IMR-90 (cell line): ENCODE data around the gene KIF12. TPM values are rescaled to one million over a fixed set of nuclear protein-coding genes. Genes with fewer than 3 reads are reported as not detected.

Experiments used
- ATAC-seq: fragments of 200-7000 bp; cut with Tn5 transposase; 2 replicates; pipeline ENCODE4 v1.9.1; 2020; ENCODE audit warnings: low read depth, mild to moderate bottlenecking, moderate library complexity
- BruUV-seq: library from RNA; stranded (reverse); fragments of 400-500 nt; replicated peaks from 2 replicates; lab custom pipeline; 2021; lab: Mats Ljungman, UMichigan
- CTCF ChIA-PET: fragments of 300-600 bp; formaldehyde crosslinking; extraction: SDS; loops from one replicate; lab custom pipeline; 2021; ENCODE audit warnings: antibody characterized with exemption; lab: Yijun Ruan, JAX
- POLR2A ChIA-PET: fragments of 300-600 bp; sonication (Branson Sonifier 250); formaldehyde crosslinking; loops from one replicate; lab custom pipeline; 2022; ENCODE audit warnings: antibody characterized with exemption; ENCODE audit not compliant: unreplicated experiment; lab: Charles Lee
- DNase-seq: peaks from one replicate; pipeline ENCODE4 v3.0.0; 2013
- H2AFZ ChIP-seq: replicated peaks from 2 replicates; pipeline ENCODE3; 2013; ENCODE audit warnings: low read length, mild to moderate bottlenecking; ENCODE audit not compliant: poor library complexity
- H2AK5ac ChIP-seq: 2 replicates; pipeline ENCODE4 v1.6.1; 2013; ENCODE audit warnings: low read depth, low read length, inconsistent platforms
- H2AK9ac ChIP-seq: replicated peaks from 2 replicates; pipeline ENCODE3; 2013; ENCODE audit warnings: mild to moderate bottlenecking, low read depth, low read length, moderate library complexity; ENCODE audit not compliant: poor library complexity
- H2BK120ac ChIP-seq: 2 replicates; pipeline ENCODE4 v1.6.1; 2013; ENCODE audit warnings: low read depth, low read length, inconsistent platforms
- H2BK15ac ChIP-seq: 3 replicates; pipeline ENCODE4 v1.6.1; 2013; ENCODE audit warnings: low read depth, low read length, inconsistent platforms
- H2BK20ac ChIP-seq: 2 replicates; pipeline ENCODE4 v1.6.1; 2013; ENCODE audit warnings: low read depth, mild to moderate bottlenecking, inconsistent platforms, low read length, moderate library complexity
- H2BK5ac ChIP-seq: 2 replicates; pipeline ENCODE4 v1.6.1; 2013; ENCODE audit warnings: mild to moderate bottlenecking, low read depth, low read length, inconsistent platforms; ENCODE audit not compliant: poor library complexity, severe bottlenecking
- H3K14ac ChIP-seq: replicated peaks from 2 replicates; pipeline ENCODE4 v1.6.1; 2013; ENCODE audit warnings: low read depth, low read length, inconsistent platforms
- H3K18ac ChIP-seq: 2 replicates; pipeline ENCODE4 v1.6.1; 2013; ENCODE audit warnings: low read depth, low read length, control low read depth
- H3K23ac ChIP-seq: 2 replicates; pipeline ENCODE4 v1.6.1; 2013; ENCODE audit warnings: low read depth, low read length, inconsistent platforms
- H3K27ac ChIP-seq: 2 replicates; pipeline ENCODE4 v1.5.1; 2013; ENCODE audit warnings: mild to moderate bottlenecking, control low read depth, low read length; ENCODE audit not compliant: insufficient read depth
- H3K27me3 ChIP-seq: 2 replicates; pipeline ENCODE4 v1.6.1; 2013; ENCODE audit warnings: low read length; ENCODE audit not compliant: control insufficient read depth, insufficient read depth
- H3K36me3 ChIP-seq: 2 replicates; pipeline ENCODE4 v1.6.1; 2013; ENCODE audit warnings: low read length, mixed read lengths; ENCODE audit not compliant: control insufficient read depth, insufficient read depth
- H3K4ac ChIP-seq: 2 replicates; pipeline ENCODE4 v1.6.1; 2013; ENCODE audit warnings: low read depth, low read length, inconsistent platforms
- H3K4me1 ChIP-seq: 2 replicates; pipeline ENCODE4 v1.6.1; 2013; ENCODE audit warnings: low read length, mixed read lengths; ENCODE audit not compliant: control insufficient read depth, insufficient read depth
- H3K4me2 ChIP-seq: 2 replicates; pipeline ENCODE4 v1.6.1; 2013; ENCODE audit warnings: low read depth, mild to moderate bottlenecking, control low read depth, low read length, moderate library complexity
- H3K4me3 ChIP-seq: 2 replicates; pipeline ENCODE4 v1.5.1; 2013; ENCODE audit warnings: low read depth, mild to moderate bottlenecking, control low read depth, low read length, moderate library complexity; ENCODE audit not compliant: insufficient read depth
- H3K56ac ChIP-seq: 2 replicates; pipeline ENCODE4 v1.6.1; 2013; ENCODE audit warnings: low read length, inconsistent platforms; ENCODE audit not compliant: insufficient read depth; ENCODE audit errors: extremely low read depth
- H3K79me1 ChIP-seq, 2 experiments: 2 replicates each; pipeline ENCODE4 v1.6.1; 2013; ENCODE audit warnings: low read length in 2 of 2, inconsistent platforms in 1 of 2, low read depth in 1 of 2
- H3K9ac ChIP-seq: 2 replicates; pipeline ENCODE4 v1.6.1; 2013; ENCODE audit warnings: low read depth, low read length, control low read depth
- H3K9me1 ChIP-seq: 2 replicates; pipeline ENCODE4 v1.6.1; 2013; ENCODE audit warnings: low read length, inconsistent platforms; ENCODE audit not compliant: insufficient read depth
- H3K9me3 ChIP-seq: 2 replicates; pipeline ENCODE4 v1.6.1; 2013; ENCODE audit warnings: low read length; ENCODE audit not compliant: control insufficient read depth, insufficient read depth
- H4K20me1 ChIP-seq: 2 replicates; pipeline ENCODE4 v1.6.1; 2013; ENCODE audit warnings: low read length, inconsistent platforms; ENCODE audit not compliant: insufficient read depth
- H4K5ac ChIP-seq: 2 replicates; pipeline ENCODE4 v1.6.1; 2013; ENCODE audit warnings: mild to moderate bottlenecking, low read depth, low read length, control low read depth
- H4K8ac ChIP-seq, 2 experiments: 2 replicates each; pipeline ENCODE4 v1.6.1; 2013; ENCODE audit warnings: low read depth in 2 of 2, low read length in 2 of 2, control low read depth in 1 of 2, inconsistent platforms in 1 of 2
- H4K91ac ChIP-seq: 2 replicates; pipeline ENCODE4 v1.6.1; 2013; ENCODE audit warnings: low read depth, low read length, inconsistent platforms; ENCODE audit not compliant: insufficient read depth
- BHLHE40 ChIP-seq: fragments of 150-350 bp; IDR thresholded peaks from 2 replicates; pipeline ENCODE4 v1.6.1; 2016; ENCODE audit warnings: mild to moderate bottlenecking, low read depth, low read length
- ELK1 ChIP-seq: fragments of 150-350 bp; IDR thresholded peaks from 2 replicates; pipeline ENCODE4 v1.6.1; 2016; ENCODE audit warnings: low read depth, mild to moderate bottlenecking, low read length, moderate library complexity, borderline replicate concordance
- RAD21 ChIP-seq: IDR thresholded peaks from 2 replicates; pipeline ENCODE4 v1.6.1; 2012; ENCODE audit warnings: low read length, improper control_type of control experiment
- RCOR1 ChIP-seq: IDR thresholded peaks from 2 replicates; pipeline ENCODE4 v1.6.1; 2012; ENCODE audit warnings: mild to moderate bottlenecking, low read length, improper control_type of control experiment; ENCODE audit not compliant: insufficient replicate concordance
- SMC3 ChIP-seq: fragments of 150-350 bp; IDR thresholded peaks from 2 replicates; pipeline ENCODE4 v1.6.1; 2016; ENCODE audit warnings: low read depth, mild to moderate bottlenecking, antibody characterized with exemption, low read length, moderate library complexity
- WGBS, 2 experiments: methylation state at CpG; one replicate each; pipeline versions ENCODE4 v1.1.5 to v1.1.7; 2013; ENCODE audit warnings: missing lambda C conversion rate in 2 of 2; ENCODE audit not compliant: insufficient read length in 1 of 2; ENCODE audit errors: extremely low coverage in 2 of 2; 5-methylcytosine and 5-hydroxymethylcytosine counted together
- dilution Hi-C: fragments of 300-500 bp; cut with HindIII; formaldehyde crosslinking; loops from one replicate; pipeline ENCODE4 v1.14.3; 2018; ENCODE audit warnings: low sequenced_read_pairs; ENCODE audit not compliant: unreplicated experiment
- in situ Hi-C: fragments of 300-500 bp; cut with MboI; formaldehyde crosslinking; loops from 3 replicates; pipeline ENCODE4 v1.14.3; 2019; ENCODE audit warnings: low sequenced_read_pairs, inconsistent platforms, mixed read lengths
- intact Hi-C: fragments of 100-400 bp; cut with micrococcal nuclease; formaldehyde crosslinking; loops from 2 replicates; pipeline ENCODE4 v1.10.0; 2022
- polyA plus RNA-seq, 3 experiments: library from polyadenylated mRNA; depleted of rRNA; stranded (reverse); fragments of >200 nt; gene quantifications; 2 replicates each; pipeline ENCODE4 v1.2.3, GENCODE V29; 2012; ENCODE audit warnings: low replicate concordance in 1 of 3
- total RNA-seq: library from RNA; depleted of rRNA; stranded (reverse); fragments of >200 nt; gene quantifications from 2 replicates; pipeline ENCODE4 v1.2.3, GENCODE V29; 2012

KIF12 gene
- total and polyA plus RNA-seq, 2 of the 4 experiments (the other 2 are of a cell fraction) = not detected

- intact Hi-C loops (no loop called here), dilution Hi-C loops (no loop called here), in situ Hi-C loops (no loop called here)
- no peak overlapping the region for H3K23ac ChIP-seq
- no peak overlapping the region for H2BK120ac ChIP-seq
- no peaks in the 10 kb centered on the region for H3K9me1 ChIP-seq
- no peak overlapping the region for H2BK5ac ChIP-seq
- H3K27ac ChIP-seq = no peak overlapping the region
- no peak overlapping the region for H2BK15ac ChIP-seq
- no peak overlapping the region for H4K91ac ChIP-seq
- no peak overlapping the region for H3K4me3 ChIP-seq
- H3K4me2 ChIP-seq = no peak overlapping the region
- H2BK20ac ChIP-seq = no peak overlapping the region
- BruUV-seq = no TSS peak
- ChIA-PET POLR2A (no interaction called here), CTCF (no interaction called here)
- ATAC-seq (no peak), DNase-seq (no peak)
- H4K8ac ChIP-seq = no peak overlapping the region
- H3K36me3 ChIP-seq = no peaks in the 10 kb centered on the region
- H3K4me1 ChIP-seq = no peaks in the 10 kb centered on the region
- H2AK9ac ChIP-seq = no peak overlapping the region
- WGBS, 2 experiments = 89% methylated on average over 3 of the region's 7 CpGs; no CpG with 5 or more reads in 1 of the 2 experiments
- no peak overlapping the region for H2AK5ac ChIP-seq
- H3K9me3 ChIP-seq = 0 out of 2 replicates have a peak, but pooled peaks cover 2% of the 10 kb centered on the region
- no peaks in the 10 kb centered on the region; the same call in 1 of the 2 replicates for H4K20me1 ChIP-seq
- H3K27me3 ChIP-seq = peaks cover 64% of the 10 kb centered on the region
- H3K4ac ChIP-seq = no peak overlapping the region
- no peak overlapping the region for H3K18ac ChIP-seq
- H4K5ac ChIP-seq = no peak overlapping the region
- no peak overlapping the region for H3K56ac ChIP-seq
- H2AFZ ChIP-seq = no peak overlapping the region
- H3K9ac ChIP-seq = no peak overlapping the region
- TF ChIP-seq ELK1 (no peak), SMC3 (no peak), RAD21 (no peak), BHLHE40 (no peak), RCOR1 (no peak)
- no peaks in the 10 kb centered on the region for H3K79me1 ChIP-seq
- H3K14ac ChIP-seq = 0 out of 2 replicates have a peak overlapping the region, but pooled peaks have one; percentile 16
Measured at GRCh38 chr9:114088571-114089170, 10.4 kb downstream of the KIF12 start.
